Mesendoderm (in vitro differentiated cells): ENCODE data around the gene NKX6-2.

Experiments
- DNase-seq: peaks from one replicate; pipeline ENCODE4 v3.0.0; 2013
- H2AK5ac ChIP-seq: 2 replicates; pipeline ENCODE4 v1.6.1; 2013; ENCODE audit warnings: low read length, inconsistent platforms
- H2BK120ac ChIP-seq: 2 replicates; pipeline ENCODE4 v1.6.1; 2013; ENCODE audit warnings: low read depth, mild to moderate bottlenecking, low read length, moderate library complexity, mixed read lengths
- H2BK15ac ChIP-seq: replicated peaks from 2 replicates; pipeline ENCODE4 v1.6.1; 2013; ENCODE audit warnings: low read depth, mild to moderate bottlenecking, moderate library complexity
- H2BK5ac ChIP-seq: 2 replicates; pipeline ENCODE4 v1.6.1; 2013; ENCODE audit warnings: low read length, inconsistent platforms
- H3K18ac ChIP-seq: 2 replicates; pipeline ENCODE4 v1.6.1; 2013; ENCODE audit warnings: mild to moderate bottlenecking, low read length, mixed read lengths
- H3K23ac ChIP-seq: one replicate; pipeline ENCODE4 v1.6.1; 2013; ENCODE audit warnings: low read length
- H3K27ac ChIP-seq: 2 replicates; pipeline ENCODE4 v1.5.1; 2013; ENCODE audit warnings: low read depth, mild to moderate bottlenecking, inconsistent platforms, low read length, moderate library complexity
- H3K27me3 ChIP-seq: 2 replicates; pipeline ENCODE4 v1.6.1; 2013; ENCODE audit warnings: low read length, control low read depth, mild to moderate bottlenecking, inconsistent platforms; ENCODE audit not compliant: insufficient read depth, poor library complexity
- H3K36me3 ChIP-seq: 2 replicates; pipeline ENCODE4 v1.6.1; 2013; ENCODE audit warnings: low read length, inconsistent platforms; ENCODE audit not compliant: control insufficient read depth, insufficient read depth
- H3K4ac ChIP-seq: one replicate; pipeline ENCODE4 v1.6.1; 2013; ENCODE audit warnings: low read depth, mild to moderate bottlenecking, low read length, moderate library complexity
- H3K4me1 ChIP-seq: 2 replicates; pipeline ENCODE4 v1.6.1; 2013; ENCODE audit warnings: low read depth, low read length, inconsistent platforms; ENCODE audit not compliant: control insufficient read depth
- H3K4me2 ChIP-seq: 2 replicates; pipeline ENCODE4 v1.6.1; 2013; ENCODE audit warnings: low read length
- H3K4me3 ChIP-seq: 2 replicates; pipeline ENCODE4 v1.5.1; 2013; ENCODE audit warnings: mild to moderate bottlenecking, low read length
- H3K56ac ChIP-seq: one replicate; pipeline ENCODE4 v1.6.1; 2013; ENCODE audit warnings: low read length
- H3K79me1 ChIP-seq: 2 replicates; pipeline ENCODE4 v1.6.1; 2013; ENCODE audit warnings: low read length, inconsistent platforms
- H3K79me2 ChIP-seq: 2 replicates; pipeline ENCODE4 v1.6.1; 2013; ENCODE audit warnings: mild to moderate bottlenecking, low read length; ENCODE audit not compliant: control insufficient read depth, insufficient read depth
- H3K9ac ChIP-seq: 2 replicates; pipeline ENCODE4 v1.6.1; 2013; ENCODE audit warnings: low read length, inconsistent platforms
- H4K5ac ChIP-seq: one replicate; pipeline ENCODE4 v1.6.1; 2013; ENCODE audit warnings: low read length
- H4K8ac ChIP-seq: one replicate; pipeline ENCODE4 v1.6.1; 2013; ENCODE audit warnings: low read depth, mild to moderate bottlenecking, control low read depth, low read length, moderate library complexity
- WGBS: extraction: QIAGEN DNeasy Blood & Tissue Kit; methylation state at CpG from one replicate; pipeline ENCODE4 v1.1.7; 2013; ENCODE audit warnings: low lambda C conversion rate, missing lambda C conversion rate; ENCODE audit not compliant: insufficient coverage; ENCODE audit errors: extremely low coverage; 5-methylcytosine and 5-hydroxymethylcytosine counted together

The NKX6-2 gene

DNA sequence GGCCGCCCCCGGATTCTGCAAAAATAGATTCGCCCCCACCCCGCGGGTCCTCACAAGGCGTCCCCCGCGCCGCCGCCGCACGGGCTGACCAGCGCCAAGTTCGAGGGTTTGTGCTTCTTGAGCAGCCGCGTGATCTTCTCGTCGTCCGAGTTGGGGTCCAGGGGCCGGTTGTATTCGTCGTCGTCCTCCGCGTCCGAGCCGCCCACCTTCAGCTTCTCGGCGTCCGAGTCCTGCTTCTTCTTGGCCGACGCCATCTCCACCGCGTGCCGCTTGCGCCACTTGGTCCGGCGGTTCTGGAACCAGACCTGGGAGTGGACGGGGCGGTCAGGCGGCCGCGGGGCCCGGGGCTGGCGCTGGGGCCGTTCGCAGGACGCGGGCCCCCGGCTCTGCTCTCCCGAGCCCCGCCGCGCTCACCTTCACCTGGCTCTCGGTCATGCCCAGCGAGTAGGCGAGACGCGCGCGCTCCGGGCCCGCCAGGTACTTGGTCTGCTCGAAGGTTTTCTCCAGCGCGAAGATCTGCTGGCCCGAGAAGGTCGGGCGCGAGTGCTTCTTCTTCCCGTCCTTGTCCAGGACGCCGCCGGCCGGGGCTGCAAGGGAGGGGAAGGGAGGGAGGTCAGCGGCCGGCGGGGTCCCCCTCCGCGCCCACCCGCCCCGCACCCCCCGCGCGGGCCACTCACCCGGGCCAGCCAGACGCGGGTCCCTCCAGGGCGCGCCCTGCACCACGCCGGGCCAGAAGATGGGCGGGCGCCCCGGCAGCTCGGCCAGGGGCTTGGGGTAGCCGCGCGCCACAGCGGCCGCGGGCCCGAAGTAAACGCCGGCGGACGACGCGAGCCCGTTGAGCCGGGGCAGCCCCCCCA, 853 bp downstream of the NKX6-2 start:
- peak; percentile 37 for DNase-seq
- no CpG with 5 or more reads among the region's 111 CpGs for WGBS

DNA sequence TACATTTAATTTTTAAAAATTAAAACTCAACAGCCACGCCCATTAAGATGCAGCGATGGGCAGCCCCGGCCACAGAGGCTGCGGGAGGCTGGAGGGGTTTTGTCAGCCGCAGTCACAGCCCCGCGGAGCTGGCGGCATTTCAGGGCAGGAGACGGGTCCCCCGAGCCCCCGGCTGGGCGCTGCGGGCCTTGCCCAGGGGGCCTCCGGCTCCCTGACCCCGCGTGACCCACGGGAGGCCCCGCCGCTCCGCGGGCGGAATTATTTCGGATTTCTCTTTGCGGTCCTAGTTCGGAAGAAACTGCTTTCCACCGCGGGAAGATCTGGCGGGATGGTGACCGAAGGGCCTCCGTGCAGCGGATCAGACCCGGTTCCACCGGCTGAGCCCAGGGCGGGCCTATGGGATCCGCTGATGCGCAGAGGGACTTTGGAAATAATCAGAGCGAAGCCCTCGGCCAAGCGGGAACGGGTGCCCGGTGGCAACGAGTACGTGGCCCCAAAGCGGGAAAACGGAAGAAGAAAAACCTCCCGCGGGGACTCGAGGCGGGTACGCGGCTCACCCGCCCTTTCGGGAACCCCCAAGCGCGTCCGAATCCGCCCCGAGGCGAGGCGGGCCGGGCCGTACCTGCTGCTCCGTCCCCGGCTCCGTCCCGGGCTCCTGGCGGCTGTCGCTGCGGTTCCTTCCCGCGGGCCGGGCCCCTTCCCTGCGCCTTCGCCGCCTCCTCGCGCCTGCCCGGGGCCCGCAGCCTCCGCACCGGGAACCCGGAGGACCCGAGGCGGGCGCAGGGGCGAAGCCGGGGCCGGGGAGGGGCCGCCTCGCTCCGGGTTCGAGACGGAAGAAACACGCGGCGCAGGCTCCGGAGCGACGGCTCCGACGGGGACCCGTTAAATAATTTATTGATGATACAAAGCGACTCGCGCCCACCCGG, 1.7 kb downstream of the NKX6-2 start:
- H3K56ac ChIP-seq: no peak overlapping the region
- no peak overlapping the region for H3K18ac ChIP-seq
- no CpG with 5 or more reads among the region's 106 CpGs for WGBS
- peaks cover 57% of the 10 kb centered on the region for H3K27me3 ChIP-seq
- H2BK15ac ChIP-seq: no peak overlapping the region
- H2BK5ac ChIP-seq: no peak overlapping the region
- H3K79me1 ChIP-seq: no peaks in the 10 kb centered on the region
- H4K5ac ChIP-seq: no peak overlapping the region
- H3K4me2 ChIP-seq: no peak overlapping the region
- no peak overlapping the region for H4K8ac ChIP-seq
- no peak overlapping the region for H3K4me3 ChIP-seq
- no peak overlapping the region for H3K23ac ChIP-seq
- no peaks in the 10 kb centered on the region for H3K36me3 ChIP-seq
- H3K27ac ChIP-seq: no peak overlapping the region
- no peak overlapping the region for H2AK5ac ChIP-seq
- no peaks in the 10 kb centered on the region for H3K4me1 ChIP-seq
- no peak overlapping the region for H2BK120ac ChIP-seq
- H3K4ac ChIP-seq: no peak overlapping the region
- H3K79me2 ChIP-seq: no peaks in the 10 kb centered on the region
- DNase-seq: no peak
- no peak overlapping the region for H3K9ac ChIP-seq

More for the DNA sequence above, 853 bp downstream of the NKX6-2 start:
- Histone ChIP-seq H3K4me1 (no peaks in the 10 kb centered on the region), H4K8ac (no peak overlapping the region), H3K36me3 (no peaks in the 10 kb centered on the region), H2BK15ac (no peak overlapping the region), H3K23ac (no peak overlapping the region), H3K4me3 (no peak overlapping the region), H2AK5ac (no peak overlapping the region), H3K27me3 (peaks cover 63% of the 10 kb centered on the region), H3K27ac (no peak overlapping the region), H3K9ac (no peak overlapping the region), H3K79me2 (no peaks in the 10 kb centered on the region), H3K4ac (no peak overlapping the region), H2BK5ac (no peak overlapping the region), H3K4me2 (no peak overlapping the region), H3K56ac (no peak overlapping the region), H4K5ac (no peak overlapping the region), H2BK120ac (no peak overlapping the region), H3K18ac (no peak overlapping the region), H3K79me1 (no peaks in the 10 kb centered on the region)

DNA sequence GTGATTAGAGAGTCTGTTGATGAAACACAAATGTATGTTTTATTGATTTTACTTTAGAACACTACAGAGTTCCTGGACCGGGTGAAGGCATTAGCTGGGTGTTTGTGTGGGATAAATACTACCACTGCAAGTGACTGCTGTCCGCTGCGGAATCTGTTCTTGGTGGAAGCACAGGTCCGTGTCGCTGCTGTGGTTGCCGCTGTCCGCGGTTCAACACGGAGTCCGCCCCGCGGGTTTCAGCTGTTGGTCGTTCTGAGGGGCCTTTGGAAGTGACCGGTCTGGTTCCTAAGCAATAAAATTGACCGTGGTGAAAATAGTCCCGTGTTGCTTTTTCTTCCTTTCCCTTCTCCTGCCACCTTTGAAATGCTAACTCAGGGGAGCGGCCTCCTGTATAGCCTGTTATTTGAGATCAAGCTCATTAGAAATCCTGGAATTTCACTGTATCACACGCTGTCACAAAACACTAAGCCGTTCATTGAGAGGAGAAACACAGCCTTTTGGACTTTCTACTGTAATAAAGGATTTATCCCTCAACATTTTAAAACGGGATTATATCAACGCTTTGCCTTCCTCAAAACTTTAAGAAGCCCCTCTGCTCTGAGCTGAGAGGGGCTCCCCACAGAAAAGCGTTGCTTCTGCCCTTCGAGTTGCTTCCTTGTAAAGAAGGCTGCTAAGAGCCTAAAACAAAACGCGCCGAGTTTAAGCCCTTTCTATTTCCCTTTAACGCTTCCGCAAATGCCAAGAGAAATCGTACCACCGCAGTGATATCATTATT, 2.6 kb downstream of the NKX6-2 start:
- H2BK5ac ChIP-seq: no peak overlapping the region
- H3K27ac ChIP-seq: no peak overlapping the region
- WGBS: no CpG with 5 or more reads among the region's 30 CpGs
- no peaks in the 10 kb centered on the region for H3K79me2 ChIP-seq
- no peak overlapping the region for H3K9ac ChIP-seq
- no peak overlapping the region for H3K18ac ChIP-seq
- no peak overlapping the region for H3K4ac ChIP-seq
- peaks cover 49% of the 10 kb centered on the region for H3K27me3 ChIP-seq
- no peaks in the 10 kb centered on the region for H3K36me3 ChIP-seq
- no peak overlapping the region for H2AK5ac ChIP-seq
- no peaks in the 10 kb centered on the region for H3K4me1 ChIP-seq
- no peak overlapping the region for H3K4me3 ChIP-seq
- no peak for DNase-seq
- no peak overlapping the region for H3K23ac ChIP-seq
- no peaks in the 10 kb centered on the region for H3K79me1 ChIP-seq
- H4K8ac ChIP-seq: no peak overlapping the region
- no peak overlapping the region for H2BK15ac ChIP-seq
- H3K4me2 ChIP-seq: no peak overlapping the region
- H4K5ac ChIP-seq: no peak overlapping the region
- no peak overlapping the region for H2BK120ac ChIP-seq
- no peak overlapping the region for H3K56ac ChIP-seq

DNA sequence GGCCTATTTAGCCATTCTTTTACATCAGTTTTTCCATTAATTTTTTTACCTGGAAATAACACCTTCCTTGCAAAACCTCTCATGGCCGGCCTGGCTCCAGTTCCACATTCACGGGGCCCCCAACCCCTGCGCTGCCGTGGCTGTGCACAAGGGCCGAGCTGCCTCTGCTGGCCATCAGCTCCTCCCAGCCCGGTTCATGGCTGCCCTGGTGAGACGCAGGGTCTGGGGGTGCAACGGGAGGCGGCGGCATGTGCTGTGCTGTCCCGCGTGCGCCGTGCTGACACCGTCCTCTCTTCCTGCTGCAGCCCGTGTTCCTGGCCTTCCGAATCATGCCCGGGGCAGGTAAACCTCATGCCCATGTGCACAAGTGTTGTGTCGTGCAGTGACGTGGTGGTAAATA, 4.4 kb downstream of the NKX6-2 start:
- H4K5ac ChIP-seq: no peak overlapping the region
- no peak overlapping the region for H3K4ac ChIP-seq
- DNase-seq: no peak
- no peak overlapping the region for H3K4me2 ChIP-seq
- H3K36me3 ChIP-seq: no peaks in the 10 kb centered on the region
- H3K27ac ChIP-seq: no peak overlapping the region
- H4K8ac ChIP-seq: no peak overlapping the region
- no CpG with 5 or more reads among the region's 20 CpGs for WGBS
- H3K23ac ChIP-seq: no peak overlapping the region
- no peak overlapping the region for H3K56ac ChIP-seq
- no peak overlapping the region for H2BK15ac ChIP-seq
- no peak overlapping the region for H2BK5ac ChIP-seq
- H3K18ac ChIP-seq: no peak overlapping the region
- H3K4me3 ChIP-seq: no peak overlapping the region
- H3K4me1 ChIP-seq: no peaks in the 10 kb centered on the region
- H3K79me1 ChIP-seq: no peaks in the 10 kb centered on the region
- H3K27me3 ChIP-seq: peaks cover 34% of the 10 kb centered on the region
- no peak overlapping the region for H3K9ac ChIP-seq
- no peaks in the 10 kb centered on the region for H3K79me2 ChIP-seq
- no peak overlapping the region for H2BK120ac ChIP-seq
- no peak overlapping the region for H2AK5ac ChIP-seq

DNA sequence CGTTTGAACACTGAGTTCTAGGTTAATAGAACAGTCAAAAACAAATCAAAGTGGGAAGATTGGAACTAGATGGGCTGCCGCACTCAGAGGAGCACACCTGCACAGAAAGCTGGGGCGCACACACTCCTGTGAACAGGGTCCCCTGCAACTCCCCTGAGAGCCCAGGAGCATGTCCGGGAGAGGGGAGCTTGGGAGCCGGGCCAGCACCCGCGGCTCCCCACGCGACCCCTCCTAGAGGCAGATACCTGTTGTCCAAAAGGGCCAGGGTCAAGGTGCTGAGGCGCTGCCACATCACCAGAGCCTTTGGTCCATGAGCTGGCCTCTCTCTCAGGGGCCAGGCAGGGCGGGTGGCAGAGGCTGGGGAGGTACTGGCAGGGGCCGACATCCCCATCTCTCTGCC, 5.6 kb downstream of the NKX6-2 start:
- no peak overlapping the region for H3K23ac ChIP-seq
- no peaks in the 10 kb centered on the region for H3K79me2 ChIP-seq
- no peak for DNase-seq
- H2BK120ac ChIP-seq: no peak overlapping the region
- no peaks in the 10 kb centered on the region for H3K4me1 ChIP-seq
- no peaks in the 10 kb centered on the region for H3K36me3 ChIP-seq
- no peak overlapping the region for H2BK15ac ChIP-seq
- H4K8ac ChIP-seq: no peak overlapping the region
- H3K56ac ChIP-seq: no peak overlapping the region
- H3K4me3 ChIP-seq: no peak overlapping the region
- H3K18ac ChIP-seq: no peak overlapping the region
- peaks cover 27% of the 10 kb centered on the region for H3K27me3 ChIP-seq
- H3K4me2 ChIP-seq: no peak overlapping the region
- no peak overlapping the region for H3K27ac ChIP-seq
- H4K5ac ChIP-seq: no peak overlapping the region
- no peak overlapping the region for H3K4ac ChIP-seq
- no peak overlapping the region for H3K9ac ChIP-seq
- H2AK5ac ChIP-seq: no peak overlapping the region
- H3K79me1 ChIP-seq: no peaks in the 10 kb centered on the region
- no peak overlapping the region for H2BK5ac ChIP-seq
- no CpG with 5 or more reads among the region's 12 CpGs for WGBS
